Measurements from ENCODE around the gene HCCS.

HCCS gene

DNA sequence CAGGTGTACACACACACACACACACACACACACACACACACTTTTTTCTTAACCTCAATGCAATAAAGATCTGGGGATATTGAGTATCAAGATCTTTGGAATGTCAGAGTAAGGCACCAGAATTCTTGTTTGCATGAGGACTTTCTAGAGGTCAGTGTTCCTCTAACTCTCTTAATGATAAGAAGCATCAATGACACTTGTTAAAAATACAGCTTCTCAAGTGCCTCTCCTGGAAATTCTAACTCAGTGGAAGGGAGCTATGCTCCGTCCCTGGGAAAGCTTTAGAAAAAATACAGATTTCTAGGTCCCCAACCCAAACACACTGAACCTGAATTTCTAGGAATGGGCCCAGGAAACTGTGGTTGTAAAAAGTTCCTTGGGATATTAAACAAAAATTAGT is 25.8 kb upstream of the HCCS start (continued):
- TF ChIP-seq, protein P1, sequence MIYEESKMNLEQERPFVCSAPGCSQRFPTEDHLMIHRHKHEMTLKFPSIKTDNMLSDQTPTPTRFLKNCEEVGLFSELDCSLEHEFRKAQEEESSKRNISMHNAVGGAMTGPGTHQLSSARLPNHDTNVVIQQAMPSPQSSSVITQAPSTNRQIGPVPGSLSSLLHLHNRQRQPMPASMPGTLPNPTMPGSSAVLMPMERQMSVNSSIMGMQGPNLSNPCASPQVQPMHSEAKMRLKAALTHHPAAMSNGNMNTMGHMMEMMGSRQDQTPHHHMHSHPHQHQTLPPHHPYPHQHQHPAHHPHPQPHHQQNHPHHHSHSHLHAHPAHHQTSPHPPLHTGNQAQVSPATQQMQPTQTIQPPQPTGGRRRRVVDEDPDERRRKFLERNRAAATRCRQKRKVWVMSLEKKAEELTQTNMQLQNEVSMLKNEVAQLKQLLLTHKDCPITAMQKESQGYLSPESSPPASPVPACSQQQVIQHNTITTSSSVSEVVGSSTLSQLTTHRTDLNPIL (CRISPR knock-in tag; IDR thresholded peaks at IDR 0.05; ENCODE audit: low read depth) = no peak
- TF ChIP-seq, protein P2, sequence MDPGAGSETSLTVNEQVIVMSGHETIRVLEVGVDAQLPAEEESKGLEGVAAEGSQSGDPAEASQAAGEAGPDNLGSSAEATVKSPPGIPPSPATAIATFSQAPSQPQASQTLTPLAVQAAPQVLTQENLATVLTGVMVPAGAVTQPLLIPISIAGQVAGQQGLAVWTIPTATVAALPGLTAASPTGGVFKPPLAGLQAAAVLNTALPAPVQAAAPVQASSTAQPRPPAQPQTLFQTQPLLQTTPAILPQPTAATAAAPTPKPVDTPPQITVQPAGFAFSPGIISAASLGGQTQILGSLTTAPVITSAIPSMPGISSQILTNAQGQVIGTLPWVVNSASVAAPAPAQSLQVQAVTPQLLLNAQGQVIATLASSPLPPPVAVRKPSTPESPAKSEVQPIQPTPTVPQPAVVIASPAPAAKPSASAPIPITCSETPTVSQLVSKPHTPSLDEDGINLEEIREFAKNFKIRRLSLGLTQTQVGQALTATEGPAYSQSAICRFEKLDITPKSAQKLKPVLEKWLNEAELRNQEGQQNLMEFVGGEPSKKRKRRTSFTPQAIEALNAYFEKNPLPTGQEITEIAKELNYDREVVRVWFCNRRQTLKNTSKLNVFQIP (CRISPR knock-in tag; IDR thresholded peaks at IDR 0.05; ENCODE audit: borderline replicate concordance, low read depth) = no peak
- no peak for TF ChIP-seq ZNF8 (CRISPR knock-in tag; IDR thresholded peaks at IDR 0.05)
- TF ChIP-seq CSDC2 (CRISPR knock-in tag; IDR thresholded peaks at IDR 0.05) = no peak

DNA sequence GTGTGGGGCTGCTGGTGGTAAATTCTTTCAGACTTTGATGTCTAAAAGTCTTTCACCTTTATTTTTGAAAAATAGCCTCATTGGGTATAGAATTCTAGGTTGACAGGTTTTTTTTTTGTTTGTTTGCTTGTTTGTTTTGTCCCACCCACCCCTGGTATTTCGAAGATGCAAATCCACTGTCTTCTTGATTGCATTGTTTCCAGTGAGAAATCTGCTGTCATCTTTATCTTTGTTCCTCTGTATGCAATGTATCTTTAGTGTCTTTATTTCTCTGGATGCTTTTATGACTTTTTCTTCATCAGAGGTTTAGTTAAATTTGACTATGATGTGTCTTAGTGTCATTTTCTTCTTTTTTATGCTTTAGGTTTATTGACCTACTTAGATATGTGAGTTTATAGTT is 21.3 kb upstream of the HCCS start:
- ATAC-seq = no peak
- TF ChIP-seq OSR1 (CRISPR knock-in tag; IDR thresholded peaks at IDR 0.05) (no peak), PPARA (CRISPR knock-in tag; IDR thresholded peaks at IDR 0.05; ENCODE audit: borderline replicate concordance) (no peak), TCF4 (CRISPR knock-in tag; IDR thresholded peaks at IDR 0.05; ENCODE audit: borderline replicate concordance) (no peak), SNAI2 (CRISPR knock-in tag; IDR thresholded peaks at IDR 0.05) (no peak), ISL1 (CRISPR knock-in tag; IDR thresholded peaks at IDR 0.05) (no peak), ZNF565 (CRISPR knock-in tag; conservative IDR thresholded peaks at IDR 0.05; ENCODE audit: low read depth) (no peak)
- TF ChIP-seq, protein P3, sequence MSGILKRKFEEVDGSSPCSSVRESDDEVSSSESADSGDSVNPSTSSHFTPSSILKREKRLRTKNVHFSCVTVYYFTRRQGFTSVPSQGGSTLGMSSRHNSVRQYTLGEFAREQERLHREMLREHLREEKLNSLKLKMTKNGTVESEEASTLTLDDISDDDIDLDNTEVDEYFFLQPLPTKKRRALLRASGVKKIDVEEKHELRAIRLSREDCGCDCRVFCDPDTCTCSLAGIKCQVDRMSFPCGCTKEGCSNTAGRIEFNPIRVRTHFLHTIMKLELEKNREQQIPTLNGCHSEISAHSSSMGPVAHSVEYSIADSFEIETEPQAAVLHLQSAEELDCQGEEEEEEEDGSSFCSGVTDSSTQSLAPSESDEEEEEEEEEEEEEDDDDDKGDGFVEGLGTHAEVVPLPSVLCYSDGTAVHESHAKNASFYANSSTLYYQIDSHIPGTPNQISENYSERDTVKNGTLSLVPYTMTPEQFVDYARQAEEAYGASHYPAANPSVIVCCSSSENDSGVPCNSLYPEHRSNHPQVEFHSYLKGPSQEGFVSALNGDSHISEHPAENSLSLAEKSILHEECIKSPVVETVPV (CRISPR knock-in tag; IDR thresholded peaks at IDR 0.05) = no peak

DNA sequence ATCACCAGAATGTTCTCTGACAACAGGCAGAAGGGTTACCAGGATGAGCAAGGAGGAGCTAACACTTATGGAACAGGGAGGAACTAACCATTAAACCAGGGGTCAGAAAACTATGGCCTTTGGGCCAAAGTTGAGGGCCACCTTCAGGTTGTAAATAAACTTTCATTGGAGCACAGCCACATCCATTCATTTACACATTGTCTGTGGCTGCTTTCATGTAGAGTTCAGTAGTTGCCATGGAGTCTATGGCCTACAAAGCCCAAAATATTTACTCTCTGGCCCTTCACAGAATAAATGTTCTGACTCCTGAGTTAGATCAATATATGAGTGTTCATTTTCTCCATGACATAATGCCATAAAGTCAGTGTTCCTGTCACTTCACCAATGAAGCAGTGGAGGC is 13.2 kb upstream of the HCCS start:
- TF ChIP-seq, protein P1 (CRISPR knock-in tag; IDR thresholded peaks at IDR 0.05; ENCODE audit: low read depth) = no peak
- no peak for TF ChIP-seq ZNF565 (CRISPR knock-in tag; conservative IDR thresholded peaks at IDR 0.05; ENCODE audit: low read depth)
- TF ChIP-seq, protein P2 (CRISPR knock-in tag; IDR thresholded peaks at IDR 0.05; ENCODE audit: borderline replicate concordance, low read depth) = no peak
- no peak for ATAC-seq

DNA sequence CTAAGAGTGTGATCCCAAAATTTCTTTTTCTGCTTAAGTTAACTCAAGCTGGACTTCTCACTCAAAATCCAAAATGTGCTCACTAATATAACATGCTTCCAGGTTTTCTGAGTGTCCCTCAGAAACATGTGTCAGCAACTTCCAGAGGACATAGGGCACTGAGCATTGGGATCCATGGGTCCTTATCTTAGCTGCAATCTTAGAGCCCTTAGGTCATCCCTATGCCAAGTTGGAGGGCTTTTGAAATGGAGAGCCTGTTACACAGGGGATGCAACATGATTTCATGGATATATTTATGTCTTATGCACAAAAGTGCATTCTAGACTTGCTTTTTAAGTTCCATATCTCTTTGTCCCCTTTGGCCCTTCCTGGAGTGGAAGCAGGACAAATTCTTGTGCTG is 11.7 kb upstream of the HCCS start:
- TF ChIP-seq CSDC2 (CRISPR knock-in tag; IDR thresholded peaks at IDR 0.05) (no peak), SNAI2 (CRISPR knock-in tag; IDR thresholded peaks at IDR 0.05) (no peak), ZC3H10 (CRISPR knock-in tag; IDR thresholded peaks at IDR 0.05) (no peak)
- no peak for ATAC-seq

DNA sequence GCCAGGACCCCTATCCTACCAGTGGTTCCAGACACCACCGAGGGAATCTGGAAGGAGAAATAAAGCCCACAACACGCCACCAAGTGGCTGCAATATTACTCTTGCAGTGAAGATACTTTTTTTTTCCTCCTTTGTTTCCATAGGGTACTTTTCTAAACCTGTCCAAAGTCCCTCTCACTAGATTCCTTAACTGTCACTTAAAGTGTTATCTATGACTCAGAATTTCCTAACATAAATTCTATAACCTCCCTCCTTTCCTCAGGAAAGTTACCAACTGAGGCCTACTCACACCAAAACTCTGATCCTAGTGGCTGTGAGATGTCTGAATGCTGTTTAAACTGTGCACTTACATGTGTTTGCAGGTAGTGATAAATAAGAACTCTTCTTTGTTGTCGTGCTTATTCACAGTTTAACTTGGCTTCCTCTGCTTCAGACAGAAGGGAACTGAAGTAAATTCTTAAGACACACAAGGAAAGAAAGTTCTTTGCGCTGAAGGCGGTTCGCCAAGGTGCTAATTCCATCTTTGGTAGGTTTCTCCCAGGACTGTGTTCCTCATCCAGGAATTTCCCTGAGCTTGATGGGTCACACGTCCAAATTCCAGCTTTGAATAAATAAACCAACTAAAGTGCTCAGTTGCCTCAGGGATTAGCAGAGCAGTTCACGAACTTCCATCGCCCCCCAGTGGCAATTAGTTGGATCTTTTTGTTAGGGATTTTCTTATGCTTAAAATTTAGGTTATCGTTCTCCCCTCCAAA is 10.7 kb upstream of the HCCS start:
- ATAC-seq = peak; percentile 96
- TF ChIP-seq RARB (CRISPR knock-in tag; IDR thresholded peaks at IDR 0.05) = no peak
- no peak for TF ChIP-seq TCF4 (CRISPR knock-in tag; IDR thresholded peaks at IDR 0.05; ENCODE audit: borderline replicate concordance)
- TF ChIP-seq, protein P4, sequence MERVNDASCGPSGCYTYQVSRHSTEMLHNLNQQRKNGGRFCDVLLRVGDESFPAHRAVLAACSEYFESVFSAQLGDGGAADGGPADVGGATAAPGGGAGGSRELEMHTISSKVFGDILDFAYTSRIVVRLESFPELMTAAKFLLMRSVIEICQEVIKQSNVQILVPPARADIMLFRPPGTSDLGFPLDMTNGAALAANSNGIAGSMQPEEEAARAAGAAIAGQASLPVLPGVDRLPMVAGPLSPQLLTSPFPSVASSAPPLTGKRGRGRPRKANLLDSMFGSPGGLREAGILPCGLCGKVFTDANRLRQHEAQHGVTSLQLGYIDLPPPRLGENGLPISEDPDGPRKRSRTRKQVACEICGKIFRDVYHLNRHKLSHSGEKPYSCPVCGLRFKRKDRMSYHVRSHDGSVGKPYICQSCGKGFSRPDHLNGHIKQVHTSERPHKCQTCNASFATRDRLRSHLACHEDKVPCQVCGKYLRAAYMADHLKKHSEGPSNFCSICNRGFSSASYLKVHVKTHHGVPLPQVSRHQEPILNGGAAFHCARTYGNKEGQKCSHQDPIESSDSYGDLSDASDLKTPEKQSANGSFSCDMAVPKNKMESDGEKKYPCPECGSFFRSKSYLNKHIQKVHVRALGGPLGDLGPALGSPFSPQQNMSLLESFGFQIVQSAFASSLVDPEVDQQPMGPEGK (CRISPR knock-in tag; IDR thresholded peaks at IDR 0.05; ENCODE audit: borderline replicate concordance) = no peak
- no peak for TF ChIP-seq ZC3H10 (CRISPR knock-in tag; IDR thresholded peaks at IDR 0.05)
- TF ChIP-seq, protein P3 (CRISPR knock-in tag; IDR thresholded peaks at IDR 0.05) = no peak
- no peak for TF ChIP-seq ZNF565 (CRISPR knock-in tag; conservative IDR thresholded peaks at IDR 0.05; ENCODE audit: low read depth)
- TF ChIP-seq ZNF8 (CRISPR knock-in tag; IDR thresholded peaks at IDR 0.05) = no peak
- TF ChIP-seq ISL1 (CRISPR knock-in tag; IDR thresholded peaks at IDR 0.05) = no peak
- no peak for TF ChIP-seq CSDC2 (CRISPR knock-in tag; IDR thresholded peaks at IDR 0.05)
- no peak for TF ChIP-seq ESRRG (CRISPR knock-in tag; IDR thresholded peaks at IDR 0.05)
- no peak for TF ChIP-seq SNAI2 (CRISPR knock-in tag; IDR thresholded peaks at IDR 0.05)
- no peak for TF ChIP-seq GLIS3 (CRISPR knock-in tag; IDR thresholded peaks at IDR 0.05)
- TF ChIP-seq ZNF70 (CRISPR knock-in tag; IDR thresholded peaks at IDR 0.05) = no peak
- TF ChIP-seq, protein P1 (CRISPR knock-in tag; IDR thresholded peaks at IDR 0.05; ENCODE audit: low read depth) = no peak
- TF ChIP-seq PPARA (CRISPR knock-in tag; IDR thresholded peaks at IDR 0.05; ENCODE audit: borderline replicate concordance) = no peak
- TF ChIP-seq OSR1 (CRISPR knock-in tag; IDR thresholded peaks at IDR 0.05) = no peak
- no peak for TF ChIP-seq ARNTL (CRISPR knock-in tag; IDR thresholded peaks at IDR 0.05; ENCODE audit: borderline replicate concordance, low read depth)
- TF ChIP-seq TOX (CRISPR knock-in tag; IDR thresholded peaks at IDR 0.05; ENCODE audit: borderline replicate concordance) = no peak
